ENCODE measurements around the gene MEIKIN.

DNA sequence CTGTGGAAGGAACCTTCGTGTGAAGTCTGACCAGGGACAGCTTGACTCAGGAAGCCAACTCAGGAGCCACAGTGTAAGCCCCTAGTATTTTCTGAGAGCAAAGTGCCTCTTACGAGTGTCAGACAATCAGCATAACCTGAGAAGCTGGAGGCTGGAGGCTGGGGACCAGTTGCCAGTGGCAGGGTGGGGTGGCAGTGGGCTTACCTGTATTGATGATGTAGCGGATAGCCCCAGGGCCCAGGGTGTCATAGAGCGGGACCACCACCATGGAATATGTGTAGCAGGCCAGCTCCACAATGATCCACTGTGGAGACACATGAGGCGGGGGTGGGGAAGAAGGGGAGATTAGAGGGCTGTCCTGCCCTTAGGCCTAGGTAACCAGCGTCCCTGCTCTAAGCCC lies 43.1 kb upstream of the MEIKIN start:
- TF ChIP-seq, protein P1, sequence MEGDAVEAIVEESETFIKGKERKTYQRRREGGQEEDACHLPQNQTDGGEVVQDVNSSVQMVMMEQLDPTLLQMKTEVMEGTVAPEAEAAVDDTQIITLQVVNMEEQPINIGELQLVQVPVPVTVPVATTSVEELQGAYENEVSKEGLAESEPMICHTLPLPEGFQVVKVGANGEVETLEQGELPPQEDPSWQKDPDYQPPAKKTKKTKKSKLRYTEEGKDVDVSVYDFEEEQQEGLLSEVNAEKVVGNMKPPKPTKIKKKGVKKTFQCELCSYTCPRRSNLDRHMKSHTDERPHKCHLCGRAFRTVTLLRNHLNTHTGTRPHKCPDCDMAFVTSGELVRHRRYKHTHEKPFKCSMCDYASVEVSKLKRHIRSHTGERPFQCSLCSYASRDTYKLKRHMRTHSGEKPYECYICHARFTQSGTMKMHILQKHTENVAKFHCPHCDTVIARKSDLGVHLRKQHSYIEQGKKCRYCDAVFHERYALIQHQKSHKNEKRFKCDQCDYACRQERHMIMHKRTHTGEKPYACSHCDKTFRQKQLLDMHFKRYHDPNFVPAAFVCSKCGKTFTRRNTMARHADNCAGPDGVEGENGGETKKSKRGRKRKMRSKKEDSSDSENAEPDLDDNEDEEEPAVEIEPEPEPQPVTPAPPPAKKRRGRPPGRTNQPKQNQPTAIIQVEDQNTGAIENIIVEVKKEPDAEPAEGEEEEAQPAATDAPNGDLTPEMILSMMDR (IDR thresholded peaks at IDR 0.05): no peak
- no peak for TF ChIP-seq POLR2AphosphoS5 (IDR thresholded peaks at IDR 0.05; ENCODE audit: low read depth, low read length)
- TF ChIP-seq, protein P2, sequence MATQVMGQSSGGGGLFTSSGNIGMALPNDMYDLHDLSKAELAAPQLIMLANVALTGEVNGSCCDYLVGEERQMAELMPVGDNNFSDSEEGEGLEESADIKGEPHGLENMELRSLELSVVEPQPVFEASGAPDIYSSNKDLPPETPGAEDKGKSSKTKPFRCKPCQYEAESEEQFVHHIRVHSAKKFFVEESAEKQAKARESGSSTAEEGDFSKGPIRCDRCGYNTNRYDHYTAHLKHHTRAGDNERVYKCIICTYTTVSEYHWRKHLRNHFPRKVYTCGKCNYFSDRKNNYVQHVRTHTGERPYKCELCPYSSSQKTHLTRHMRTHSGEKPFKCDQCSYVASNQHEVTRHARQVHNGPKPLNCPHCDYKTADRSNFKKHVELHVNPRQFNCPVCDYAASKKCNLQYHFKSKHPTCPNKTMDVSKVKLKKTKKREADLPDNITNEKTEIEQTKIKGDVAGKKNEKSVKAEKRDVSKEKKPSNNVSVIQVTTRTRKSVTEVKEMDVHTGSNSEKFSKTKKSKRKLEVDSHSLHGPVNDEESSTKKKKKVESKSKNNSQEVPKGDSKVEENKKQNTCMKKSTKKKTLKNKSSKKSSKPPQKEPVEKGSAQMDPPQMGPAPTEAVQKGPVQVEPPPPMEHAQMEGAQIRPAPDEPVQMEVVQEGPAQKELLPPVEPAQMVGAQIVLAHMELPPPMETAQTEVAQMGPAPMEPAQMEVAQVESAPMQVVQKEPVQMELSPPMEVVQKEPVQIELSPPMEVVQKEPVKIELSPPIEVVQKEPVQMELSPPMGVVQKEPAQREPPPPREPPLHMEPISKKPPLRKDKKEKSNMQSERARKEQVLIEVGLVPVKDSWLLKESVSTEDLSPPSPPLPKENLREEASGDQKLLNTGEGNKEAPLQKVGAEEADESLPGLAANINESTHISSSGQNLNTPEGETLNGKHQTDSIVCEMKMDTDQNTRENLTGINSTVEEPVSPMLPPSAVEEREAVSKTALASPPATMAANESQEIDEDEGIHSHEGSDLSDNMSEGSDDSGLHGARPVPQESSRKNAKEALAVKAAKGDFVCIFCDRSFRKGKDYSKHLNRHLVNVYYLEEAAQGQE (IDR thresholded peaks at IDR 0.05; ENCODE audit: insufficient read depth in 1 of 2, low read depth in 2 of 2, low read length in 1 of 2): no peak

Data from Panc1 (cell line).